BLaER1 (cell line): ENCODE results near the gene DHX36.

ENCODE experiments used
- H3K27ac ChIP-seq: shearing (Covaris generic); formaldehyde crosslinking; 2 replicates; pipeline ENCODE4 v1.8.1; 2022
- H3K27me3 ChIP-seq: shearing (Covaris generic); formaldehyde crosslinking; 2 replicates; pipeline ENCODE4 v1.8.1; 2022
- H3K36me3 ChIP-seq: shearing (Covaris generic); formaldehyde crosslinking; 2 replicates; pipeline ENCODE4 v1.8.1; 2022
- H3K4me1 ChIP-seq: shearing (Covaris generic); formaldehyde crosslinking; 2 replicates; pipeline ENCODE4 v1.8.1; 2022
- H3K4me2 ChIP-seq: shearing (Covaris generic); formaldehyde crosslinking; 2 replicates; pipeline ENCODE4 v1.8.1; 2022
- H3K4me3 ChIP-seq: shearing (Covaris generic); formaldehyde crosslinking; 2 replicates; pipeline ENCODE4 v1.8.1; 2022
- H3K9ac ChIP-seq: shearing (Covaris generic); formaldehyde crosslinking; 2 replicates; pipeline ENCODE4 v1.8.1; 2022
- H3K9me3 ChIP-seq: shearing (Covaris generic); formaldehyde crosslinking; 2 replicates; pipeline ENCODE4 v1.8.1; 2022
- H4K20me1 ChIP-seq: shearing (Covaris generic); formaldehyde crosslinking; 2 replicates; pipeline ENCODE4 v1.8.1; 2022
- Cebpa-rat ChIP-seq: shearing (Covaris generic); IDR thresholded peaks from 2 replicates; pipeline ENCODE4 v1.8.1; 2022

DHX36 gene

DNA sequence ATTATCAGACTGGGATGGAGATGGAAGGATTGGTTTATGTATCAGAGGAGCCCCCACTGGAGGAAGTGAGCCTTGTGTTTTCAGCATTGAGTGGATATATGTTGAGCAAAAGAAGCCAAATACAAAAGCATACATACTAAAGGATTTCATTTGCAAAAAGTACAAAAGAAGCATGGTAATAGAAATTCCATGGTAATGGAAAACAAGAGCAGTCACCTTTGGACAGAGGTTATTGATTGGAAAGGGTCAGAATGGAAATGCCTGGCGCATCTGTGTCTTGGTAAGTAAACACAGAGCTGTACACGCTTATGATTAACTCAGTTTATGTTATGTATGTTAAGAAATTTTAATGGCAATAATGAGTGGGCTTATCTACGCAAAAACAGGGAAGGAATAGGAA is 72.7 kb downstream of the DHX36 start:
- Histone ChIP-seq H4K20me1 (no peaks in the 10 kb centered on the region), H3K4me1 (no peaks in the 10 kb centered on the region), H3K27me3 (no peaks in the 10 kb centered on the region), H3K9me3 (no peaks in the 10 kb centered on the region), H3K36me3 (peaks cover 35% of the 10 kb centered on the region), H3K4me3 (no peak overlapping the region), H3K4me2 (no peak overlapping the region), H3K9ac (no peak overlapping the region), H3K27ac (no peak overlapping the region)
- TF ChIP-seq Cebpa-rat: no peak

DNA sequence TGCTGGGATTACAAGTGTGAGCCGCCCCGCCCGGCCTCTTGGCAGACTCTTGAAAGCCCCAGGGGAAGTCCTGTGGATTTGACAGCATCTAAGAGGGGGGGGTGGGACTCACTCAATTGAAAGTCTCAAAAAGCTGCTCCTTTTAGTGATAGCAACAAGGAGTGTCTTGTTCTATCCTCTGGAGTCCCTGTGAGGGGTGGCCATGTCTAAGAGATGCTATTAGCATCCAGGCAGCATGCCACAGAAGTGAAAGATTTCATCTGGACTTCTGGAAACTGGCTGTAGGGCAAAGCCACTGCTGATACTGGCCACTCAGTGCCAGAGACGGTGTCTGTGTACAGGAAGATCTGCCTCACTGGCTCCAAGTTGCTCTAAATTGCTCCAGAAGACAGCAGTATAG is 74.0 kb downstream of the DHX36 start:
- TF ChIP-seq Cebpa-rat: no peak
- H4K20me1 ChIP-seq: no peaks in the 10 kb centered on the region
- no peak overlapping the region for H3K4me3 ChIP-seq
- H3K9me3 ChIP-seq: no peaks in the 10 kb centered on the region
- H3K4me1 ChIP-seq: no peaks in the 10 kb centered on the region
- no peak overlapping the region for H3K4me2 ChIP-seq
- H3K27ac ChIP-seq: no peak overlapping the region
- H3K27me3 ChIP-seq: no peaks in the 10 kb centered on the region
- no peak overlapping the region for H3K9ac ChIP-seq
- peaks cover 23% of the 10 kb centered on the region for H3K36me3 ChIP-seq

DNA sequence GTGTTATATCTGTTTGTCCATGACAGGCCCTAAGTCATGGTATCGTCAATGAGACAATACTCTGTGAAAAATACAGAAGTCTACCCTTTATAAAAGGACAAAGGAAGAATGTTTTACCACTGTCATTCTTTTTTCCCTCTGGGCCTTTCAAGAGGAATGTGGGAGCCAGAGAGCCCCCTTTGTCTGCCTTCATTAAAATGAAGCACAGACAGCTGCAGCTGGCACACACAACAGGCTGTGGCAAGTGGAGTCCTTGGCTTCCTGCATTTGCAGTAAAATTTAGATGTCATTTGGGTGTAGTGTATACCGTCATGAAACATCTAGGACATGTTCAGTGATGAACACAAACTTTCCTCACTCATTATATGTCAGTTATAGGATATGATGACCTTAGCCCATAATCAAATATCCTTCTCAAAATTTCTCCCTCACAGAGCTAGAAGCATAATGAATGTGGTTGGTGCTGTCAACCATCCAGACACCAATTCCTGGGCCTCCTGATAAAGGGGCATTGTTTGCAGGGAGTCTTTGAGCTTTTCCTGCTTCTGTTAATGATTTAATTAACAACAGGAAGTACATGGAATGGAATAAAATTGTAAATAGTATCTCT is 76.4 kb downstream of the DHX36 start:
- no peaks in the 10 kb centered on the region for H3K27me3 ChIP-seq
- H3K36me3 ChIP-seq: peaks cover 10% of the 10 kb centered on the region
- H3K9me3 ChIP-seq: no peaks in the 10 kb centered on the region
- H3K4me1 ChIP-seq: no peaks in the 10 kb centered on the region
- H3K4me2 ChIP-seq: no peak overlapping the region
- H3K4me3 ChIP-seq: no peak overlapping the region
- H3K9ac ChIP-seq: no peak overlapping the region
- H3K27ac ChIP-seq: no peak overlapping the region
- no peak for TF ChIP-seq Cebpa-rat
- H4K20me1 ChIP-seq: no peaks in the 10 kb centered on the region

DNA sequence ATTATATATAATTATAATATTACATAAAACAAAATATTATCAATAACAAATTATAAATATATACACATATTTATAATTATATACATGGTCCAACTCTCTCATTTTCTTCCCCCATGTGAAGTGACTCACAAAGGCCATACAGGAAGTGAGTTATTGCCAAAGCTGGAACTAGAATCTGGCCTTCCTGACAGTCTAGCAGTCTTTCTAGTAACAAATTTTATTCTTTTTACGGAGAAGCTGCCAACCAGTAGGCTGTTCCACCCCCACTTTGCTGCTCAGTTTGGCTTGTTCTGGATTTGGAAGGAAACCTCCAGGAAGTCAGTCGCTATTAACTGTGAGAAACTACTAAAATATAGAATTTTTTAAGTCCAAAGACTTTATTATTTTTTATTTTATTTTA is 79.6 kb downstream of the DHX36 start:
- H3K27ac ChIP-seq: no peak overlapping the region
- H3K4me3 ChIP-seq: no peak overlapping the region
- H3K4me1 ChIP-seq: 0 out of 2 replicates have a peak, but pooled peaks cover 1% of the 10 kb centered on the region
- H3K36me3 ChIP-seq: no peaks in the 10 kb centered on the region
- no peak overlapping the region for H3K9ac ChIP-seq
- H3K9me3 ChIP-seq: no peaks in the 10 kb centered on the region
- TF ChIP-seq Cebpa-rat: no peak
- H3K27me3 ChIP-seq: no peaks in the 10 kb centered on the region
- H3K4me2 ChIP-seq: no peak overlapping the region
- H4K20me1 ChIP-seq: no peaks in the 10 kb centered on the region

DNA sequence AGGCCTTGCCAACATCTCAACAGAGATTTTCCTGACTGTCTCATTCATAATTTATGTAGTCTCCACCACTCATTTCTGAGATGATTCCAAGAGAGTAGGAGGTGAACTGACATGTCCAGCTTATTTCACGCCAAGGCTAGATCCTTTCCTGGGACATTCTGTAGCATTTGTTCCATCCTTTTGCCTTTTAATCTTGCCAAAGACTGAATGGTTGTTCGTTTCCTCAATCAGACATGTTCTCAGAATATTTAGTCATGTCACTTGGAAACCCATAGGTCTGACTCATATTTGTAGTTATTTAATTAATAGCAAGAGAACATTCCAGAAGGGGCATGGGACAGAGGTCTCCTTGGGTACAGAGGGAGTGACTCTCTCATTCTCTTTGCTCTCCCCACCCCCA is 80.9 kb downstream of the DHX36 start:
- TF ChIP-seq Cebpa-rat: no peak
- no peak overlapping the region for H3K4me3 ChIP-seq
- no peaks in the 10 kb centered on the region for H3K27me3 ChIP-seq
- H3K4me2 ChIP-seq: no peak overlapping the region
- H3K27ac ChIP-seq: no peak overlapping the region
- 0 out of 2 replicates have a peak, but pooled peaks cover 6% of the 10 kb centered on the region for H3K4me1 ChIP-seq
- H3K9ac ChIP-seq: no peak overlapping the region
- H3K9me3 ChIP-seq: no peaks in the 10 kb centered on the region
- no peaks in the 10 kb centered on the region for H4K20me1 ChIP-seq
- H3K36me3 ChIP-seq: no peaks in the 10 kb centered on the region

DNA sequence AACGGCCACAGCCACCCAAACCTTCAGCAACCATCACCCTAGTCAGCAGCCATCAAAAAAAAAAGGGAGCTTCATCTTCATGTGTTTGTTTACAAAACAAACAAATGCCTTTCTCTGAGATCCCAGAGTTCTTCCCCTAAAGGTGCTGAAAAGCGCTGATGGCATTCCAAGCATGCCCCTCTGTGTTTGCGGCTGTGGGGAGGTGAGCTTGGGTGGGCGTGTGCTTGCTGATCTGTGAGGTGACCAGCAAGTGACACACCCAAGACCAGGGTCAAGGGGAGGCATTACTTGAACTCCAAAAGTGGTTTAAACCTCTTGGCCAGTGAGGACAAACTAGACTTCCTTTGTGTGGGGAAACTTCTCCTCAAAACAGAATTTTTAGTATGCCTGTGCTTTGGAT is 81.5 kb downstream of the DHX36 start:
- Histone ChIP-seq H3K4me3 (no peak overlapping the region), H3K9me3 (no peaks in the 10 kb centered on the region), H3K36me3 (no peaks in the 10 kb centered on the region), H3K4me1 (0 out of 2 replicates have a peak, but pooled peaks cover 6% of the 10 kb centered on the region), H3K27ac (no peak overlapping the region), H3K4me2 (no peak overlapping the region), H3K27me3 (no peaks in the 10 kb centered on the region), H3K9ac (no peak overlapping the region), H4K20me1 (no peaks in the 10 kb centered on the region)
- TF ChIP-seq Cebpa-rat: no peak

DNA sequence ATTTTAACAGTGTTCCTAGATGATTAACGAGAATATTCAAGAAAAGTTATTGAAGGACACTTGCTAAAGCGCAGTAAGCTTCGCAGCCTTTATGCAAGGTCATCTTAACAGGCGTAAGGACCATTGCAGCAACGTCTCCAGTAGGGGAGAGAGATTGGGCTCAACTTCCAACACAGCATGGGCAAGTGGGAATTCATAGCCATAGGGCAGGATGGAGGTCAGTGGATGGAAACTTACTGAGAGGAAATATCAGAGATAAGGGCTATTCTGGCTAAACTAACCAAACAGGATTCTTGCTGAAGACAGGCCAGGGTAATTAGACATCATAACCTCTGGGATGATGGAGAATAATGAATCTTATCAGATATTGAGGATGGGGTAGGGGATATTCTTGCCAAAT is 82.8 kb downstream of the DHX36 start:
- Histone ChIP-seq H3K36me3 (no peaks in the 10 kb centered on the region), H4K20me1 (no peaks in the 10 kb centered on the region), H3K4me1 (0 out of 2 replicates have a peak, but pooled peaks cover 6% of the 10 kb centered on the region), H3K27me3 (no peaks in the 10 kb centered on the region), H3K4me3 (no peak overlapping the region), H3K4me2 (no peak overlapping the region), H3K9ac (no peak overlapping the region), H3K9me3 (no peaks in the 10 kb centered on the region), H3K27ac (no peak overlapping the region)
- no peak for TF ChIP-seq Cebpa-rat

DNA sequence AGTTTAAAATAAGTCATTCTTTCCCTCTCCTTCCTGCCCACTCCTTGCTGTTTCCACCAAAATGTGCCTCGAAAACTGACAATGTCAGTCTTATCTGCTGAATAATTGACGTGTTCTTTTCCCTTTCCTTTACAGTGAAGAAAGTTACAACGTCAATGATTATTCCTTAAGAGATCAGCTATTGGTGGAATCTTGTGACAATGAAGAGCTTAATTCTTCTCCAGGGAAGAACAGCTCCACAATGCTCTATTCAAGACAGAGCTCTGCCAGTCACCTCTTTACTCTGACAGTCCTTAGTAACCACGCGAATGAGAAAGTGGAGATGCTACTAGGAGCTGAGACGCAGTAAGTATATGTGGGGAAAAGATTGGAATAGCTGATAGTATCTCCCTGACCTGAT is 84.1 kb downstream of the DHX36 start:
- no peak overlapping the region for H3K9ac ChIP-seq
- no peak overlapping the region for H3K4me3 ChIP-seq
- H3K36me3 ChIP-seq: no peaks in the 10 kb centered on the region
- no peak for TF ChIP-seq Cebpa-rat
- no peak overlapping the region for H3K27ac ChIP-seq
- no peaks in the 10 kb centered on the region for H3K27me3 ChIP-seq
- 0 out of 2 replicates have a peak, but pooled peaks cover 6% of the 10 kb centered on the region for H3K4me1 ChIP-seq
- no peaks in the 10 kb centered on the region for H3K9me3 ChIP-seq
- no peak overlapping the region for H3K4me2 ChIP-seq
- no peaks in the 10 kb centered on the region for H4K20me1 ChIP-seq

DNA sequence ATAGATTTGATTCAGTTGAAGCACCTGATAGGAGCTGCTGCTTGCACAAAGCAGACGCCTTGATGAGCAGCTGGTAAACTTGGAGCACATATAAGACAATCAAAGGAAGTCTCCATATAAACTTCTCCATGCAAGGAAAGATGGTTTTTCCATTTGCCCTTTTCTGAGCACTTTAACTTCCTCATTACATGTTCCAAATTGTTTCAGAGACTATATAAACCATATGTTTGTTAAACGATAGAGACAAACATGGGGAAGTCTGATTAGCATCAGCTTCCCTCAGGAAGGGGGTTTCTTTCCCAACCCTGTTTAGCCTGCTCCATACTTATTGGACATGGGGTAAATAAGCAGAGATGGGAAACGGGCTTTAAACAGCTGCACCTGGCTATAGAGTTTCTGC is 88.0 kb downstream of the DHX36 start:
- Histone ChIP-seq H3K36me3 (no peaks in the 10 kb centered on the region), H3K9me3 (no peaks in the 10 kb centered on the region), H4K20me1 (no peaks in the 10 kb centered on the region), H3K4me3 (no peak overlapping the region), H3K4me2 (no peak overlapping the region), H3K4me1 (0 out of 2 replicates have a peak, but pooled peaks cover 6% of the 10 kb centered on the region), H3K27ac (no peak overlapping the region), H3K9ac (no peak overlapping the region), H3K27me3 (no peaks in the 10 kb centered on the region)
- no peak for TF ChIP-seq Cebpa-rat

DNA sequence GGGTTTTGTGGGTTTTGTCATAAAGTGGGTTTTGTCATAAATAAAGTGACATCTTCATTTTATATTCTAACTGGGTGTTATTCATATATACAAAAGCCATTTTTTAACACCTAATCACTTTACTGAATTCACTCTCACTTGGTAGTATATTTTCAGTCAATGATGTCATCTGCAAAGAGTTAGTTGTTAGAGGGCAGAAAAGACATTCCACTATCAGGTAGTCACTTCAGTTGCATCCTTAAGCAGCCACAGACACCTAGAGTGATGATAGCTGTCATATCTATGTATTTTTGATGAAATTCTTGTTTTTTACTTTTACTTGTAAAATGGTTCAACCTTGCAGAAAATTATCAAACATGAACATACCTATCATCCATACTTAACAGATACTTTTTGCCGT is 89.0 kb downstream of the DHX36 start:
- no peak overlapping the region for H3K27ac ChIP-seq
- H3K9ac ChIP-seq: no peak overlapping the region
- H4K20me1 ChIP-seq: no peaks in the 10 kb centered on the region
- no peaks in the 10 kb centered on the region for H3K36me3 ChIP-seq
- no peaks in the 10 kb centered on the region for H3K9me3 ChIP-seq
- no peak overlapping the region for H3K4me2 ChIP-seq
- no peak overlapping the region for H3K4me3 ChIP-seq
- no peaks in the 10 kb centered on the region for H3K27me3 ChIP-seq
- no peak for TF ChIP-seq Cebpa-rat
- H3K4me1 ChIP-seq: peaks cover 10% of the 10 kb centered on the region

DNA sequence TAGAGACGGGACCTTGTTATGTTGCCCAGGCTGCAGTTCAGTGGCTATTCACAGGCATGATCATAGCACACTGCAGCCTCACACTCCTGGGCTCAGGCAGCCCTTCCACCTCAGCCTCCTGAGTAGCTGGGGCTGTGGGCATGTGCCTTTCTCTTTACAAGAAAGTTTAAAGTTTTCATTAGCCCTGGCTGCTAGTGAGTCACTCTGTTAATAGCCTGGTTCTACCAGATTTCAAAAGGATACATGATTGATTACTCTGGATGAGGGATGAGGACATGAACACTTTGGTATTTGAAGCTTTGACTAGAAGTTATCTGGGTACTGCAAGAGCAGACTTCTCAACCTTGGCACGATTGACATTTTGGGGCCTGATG is 95.1 kb downstream of the DHX36 start:
- Histone ChIP-seq H3K4me2 (no peak overlapping the region), H3K27me3 (no peaks in the 10 kb centered on the region), H4K20me1 (no peaks in the 10 kb centered on the region), H3K9ac (no peak overlapping the region), H3K4me3 (no peak overlapping the region), H3K9me3 (no peaks in the 10 kb centered on the region), H3K36me3 (no peaks in the 10 kb centered on the region), H3K27ac (no peak overlapping the region), H3K4me1 (peaks cover 15% of the 10 kb centered on the region)
- TF ChIP-seq Cebpa-rat: no peak
